PC-3 (cell line): ENCODE measurements around the gene SLC44A3. TPM values are rescaled to one million over a fixed set of nuclear protein-coding genes. Genes with fewer than 3 reads are reported as not detected.

Source experiments
- ATAC-seq: fragments of 200-7000 bp; cut with Tn5 transposase; 2 replicates; pipeline ENCODE4 v1.9.1; 2020; ENCODE audit warnings: mild to moderate bottlenecking, moderate library complexity
- BruUV-seq: library from RNA; stranded (reverse); fragments of 400-500 nt; replicated peaks from 2 replicates; lab custom pipeline; 2021; lab: Mats Ljungman, UMichigan
- CTCF ChIA-PET: fragments of 300-600 bp; sonication (Branson Sonifier 250); formaldehyde crosslinking; loops from one replicate; lab custom pipeline; 2022; ENCODE audit warnings: antibody characterized with exemption; lab: Charles Lee
- POLR2A ChIA-PET: fragments of 300-600 bp; sonication (Branson Sonifier 250); formaldehyde crosslinking; loops from one replicate; lab custom pipeline; 2022; ENCODE audit warnings: antibody characterized with exemption; ENCODE audit not compliant: unreplicated experiment; lab: Charles Lee
- DNase-seq: peaks from one replicate; pipeline ENCODE4 v3.0.0-alpha.2; 2015
- H2AFZ ChIP-seq: fragments of 300-600 bp; sonication (generic); 2 replicates; pipeline ENCODE4 v1.6.0; 2016; ENCODE audit warnings: antibody characterized with exemption, low read length
- H3F3A ChIP-seq: fragments of 300-600 bp; sonication (generic); one replicate; pipeline ENCODE4 v1.6.0; 2017; ENCODE audit warnings: antibody characterized with exemption, low read length, control low read depth, mild to moderate bottlenecking; ENCODE audit not compliant: unreplicated experiment
- H3K27ac ChIP-seq: fragments of 300-600 bp; sonication (generic); 2 replicates; pipeline ENCODE4 v1.5.1; 2016; ENCODE audit warnings: mild to moderate bottlenecking, low read length
- H3K27me3 ChIP-seq: fragments of 300-600 bp; sonication (generic); 2 replicates; pipeline ENCODE4 v1.6.1; 2016; ENCODE audit warnings: low read length, mixed read lengths
- H3K36me3 ChIP-seq: fragments of 300-600 bp; sonication (generic); 2 replicates; pipeline ENCODE4 v1.6.1; 2016; ENCODE audit warnings: low read depth, mixed run types, low read length, mixed read lengths
- H3K4me1 ChIP-seq: fragments of 300-600 bp; sonication (generic); 2 replicates; pipeline ENCODE4 v1.5.1; 2016; ENCODE audit warnings: low read length; ENCODE audit not compliant: insufficient read depth
- H3K4me2 ChIP-seq: fragments of 300-600 bp; sonication (generic); 2 replicates; pipeline ENCODE4 v1.6.0; 2016; ENCODE audit warnings: low read length
- H3K4me3 ChIP-seq: fragments of 300-600 bp; sonication (generic); 2 replicates; pipeline ENCODE4 v1.5.1; 2016; ENCODE audit warnings: mild to moderate bottlenecking, low read length, mixed read lengths
- H3K79me2 ChIP-seq: fragments of 300-600 bp; sonication (generic); 2 replicates; pipeline ENCODE4 v1.6.1; 2017; ENCODE audit warnings: low read length, mixed read lengths
- H3K9ac ChIP-seq: fragments of 300-600 bp; sonication (generic); 2 replicates; pipeline ENCODE4 v1.6.0; 2016; ENCODE audit warnings: mild to moderate bottlenecking, low read length
- H3K9me2 ChIP-seq: fragments of 300-600 bp; sonication (generic); replicated peaks from 2 replicates; pipeline ENCODE4 v1.6.1; 2016; ENCODE audit warnings: mixed run types, low read length, mixed read lengths
- H3K9me3 ChIP-seq: fragments of 300-600 bp; sonication (generic); 2 replicates; pipeline ENCODE4 v1.6.1; 2016; ENCODE audit warnings: low read length, mixed read lengths
- H4K20me1 ChIP-seq: fragments of 300-600 bp; sonication (generic); 2 replicates; pipeline ENCODE4 v1.6.1; 2016; ENCODE audit warnings: low read length, mixed read lengths
- EZH2 ChIP-seq: fragments of 300-600 bp; sonication (generic); IDR thresholded peaks from one replicate; pipeline ENCODE4 v1.6.1; 2017; ENCODE audit warnings: antibody characterized with exemption, mild to moderate bottlenecking, low read length; ENCODE audit not compliant: unreplicated experiment
- EZH2phosphoT487 ChIP-seq: fragments of 300-600 bp; sonication (generic); IDR thresholded peaks from 2 replicates; pipeline ENCODE4 v1.6.1; 2018; ENCODE audit warnings: mild to moderate bottlenecking, antibody characterized with exemption, low read length, borderline replicate concordance
- intact Hi-C: fragments of 100-400 bp; cut with micrococcal nuclease; formaldehyde crosslinking; loops from 2 replicates; pipeline ENCODE4 v1.9.0; 2023
- total RNA-seq: library from RNA; depleted of rRNA; stranded (reverse); fragments of >200 nt; gene quantifications from 2 replicates; pipeline ENCODE4 v1.2.3, GENCODE V29; 2014
- TF ChIP-seq, protein P1 (sequence below): fragments of 300-600 bp; sonication (generic); conservative IDR thresholded peaks from 2 replicates; pipeline ENCODE4 v1.5.1; 2017; ENCODE audit warnings: antibody characterized with exemption, low read depth, mild to moderate bottlenecking, low read length

The SLC44A3 gene
- total RNA-seq, 1 experiment from 2014 or later, result 9.2 TPM

DNA sequence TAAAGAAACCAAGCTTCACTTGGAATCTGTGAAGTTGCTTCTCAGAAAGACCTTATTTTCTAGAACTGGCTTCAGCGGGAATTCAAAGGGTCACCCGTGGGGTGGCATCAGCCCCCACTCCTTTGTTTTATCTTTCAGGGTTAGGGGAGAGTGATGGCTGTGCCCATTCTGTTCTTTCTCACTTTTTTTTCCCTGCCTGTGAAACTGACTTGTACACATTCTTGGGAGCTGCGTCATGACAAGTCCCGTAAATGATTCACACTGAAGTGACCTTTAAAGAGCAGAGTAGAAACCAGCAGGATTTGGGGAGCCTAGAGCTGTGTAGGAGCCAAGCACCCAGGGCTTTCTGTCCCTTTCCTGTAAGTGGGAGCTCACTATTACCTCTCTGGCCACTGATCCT, 43.8 kb downstream of the SLC44A3 start:
- H3K4me3 ChIP-seq, result peak overlapping the region; percentile 33

DNA sequence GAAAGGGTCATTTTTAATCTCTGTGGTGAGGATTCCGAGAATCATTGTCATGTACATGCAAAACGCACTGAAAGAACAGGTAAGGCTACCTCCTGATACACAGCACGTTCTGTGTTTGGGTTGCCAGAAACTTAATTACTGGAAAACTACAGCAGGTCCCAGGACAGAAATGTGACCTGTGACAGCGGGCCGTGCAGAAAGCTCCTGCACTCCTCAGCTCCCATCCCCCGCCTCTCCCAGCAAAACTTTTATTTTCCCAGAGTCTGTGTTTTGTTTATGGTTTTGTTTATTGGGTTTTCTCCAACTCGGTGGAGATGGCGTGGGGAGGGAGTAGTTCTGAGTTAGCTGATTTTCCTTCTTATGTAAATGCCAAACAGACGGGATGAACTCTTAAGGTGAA, 44.7 kb downstream of the SLC44A3 start:
- Histone ChIP-seq H3K27ac (peak overlapping the region; percentile 97), H3K9me2 (no peaks in the 10 kb centered on the region), H3K36me3 (no peaks in the 10 kb centered on the region), H2AFZ (no peak overlapping the region), H3F3A (peaks cover 5% of the 10 kb centered on the region), H3K4me3 (no peak overlapping the region), H3K4me1 (peaks cover 53% of the 10 kb centered on the region), H4K20me1 (no peaks in the 10 kb centered on the region), H3K9me3 (no peaks in the 10 kb centered on the region), H3K9ac (peak overlapping the region; percentile 80), H3K79me2 (no peaks in the 10 kb centered on the region), H3K4me2 (peak overlapping the region; percentile 80), H3K27me3 (no peaks in the 10 kb centered on the region)
- ChIA-PET CTCF (interaction anchor here (0.5 kb wide), 1 partner anchor 11 kb away, joined by 4 read pairs; no protein-coding TSS in a partner anchor), POLR2A (no interaction called here)
- intact Hi-C loops, result loop anchor here (1.0 kb wide), 1 partner anchor 10 kb away; no protein-coding TSS in a partner anchor
- BruUV-seq, result no TSS peak
- DNase-seq, result no peak
- TF ChIP-seq, protein P1, sequence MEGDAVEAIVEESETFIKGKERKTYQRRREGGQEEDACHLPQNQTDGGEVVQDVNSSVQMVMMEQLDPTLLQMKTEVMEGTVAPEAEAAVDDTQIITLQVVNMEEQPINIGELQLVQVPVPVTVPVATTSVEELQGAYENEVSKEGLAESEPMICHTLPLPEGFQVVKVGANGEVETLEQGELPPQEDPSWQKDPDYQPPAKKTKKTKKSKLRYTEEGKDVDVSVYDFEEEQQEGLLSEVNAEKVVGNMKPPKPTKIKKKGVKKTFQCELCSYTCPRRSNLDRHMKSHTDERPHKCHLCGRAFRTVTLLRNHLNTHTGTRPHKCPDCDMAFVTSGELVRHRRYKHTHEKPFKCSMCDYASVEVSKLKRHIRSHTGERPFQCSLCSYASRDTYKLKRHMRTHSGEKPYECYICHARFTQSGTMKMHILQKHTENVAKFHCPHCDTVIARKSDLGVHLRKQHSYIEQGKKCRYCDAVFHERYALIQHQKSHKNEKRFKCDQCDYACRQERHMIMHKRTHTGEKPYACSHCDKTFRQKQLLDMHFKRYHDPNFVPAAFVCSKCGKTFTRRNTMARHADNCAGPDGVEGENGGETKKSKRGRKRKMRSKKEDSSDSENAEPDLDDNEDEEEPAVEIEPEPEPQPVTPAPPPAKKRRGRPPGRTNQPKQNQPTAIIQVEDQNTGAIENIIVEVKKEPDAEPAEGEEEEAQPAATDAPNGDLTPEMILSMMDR, result no peak
- ATAC-seq, result no peak

More for the DNA sequence above, 43.8 kb downstream of the SLC44A3 start:
- TF ChIP-seq EZH2, result no peak
- TF ChIP-seq, protein P1, result no peak
- no peak for TF ChIP-seq EZH2phosphoT487
- H3K36me3 ChIP-seq, result no peaks in the 10 kb centered on the region
- BruUV-seq, result no TSS peak
- peak overlapping the region; percentile 80 for H3K4me2 ChIP-seq
- H3K9ac ChIP-seq, result peak overlapping the region; percentile 80
- no peaks in the 10 kb centered on the region for H3K27me3 ChIP-seq
- peak overlapping the region; percentile 97 for H3K27ac ChIP-seq
- intact Hi-C loops, result loop anchor here (1.0 kb wide), 1 partner anchor 9 kb away; no protein-coding TSS in a partner anchor
- H3K9me2 ChIP-seq, result no peaks in the 10 kb centered on the region
- no peaks in the 10 kb centered on the region for H3K79me2 ChIP-seq
- no peaks in the 10 kb centered on the region for H3K9me3 ChIP-seq
- H2AFZ ChIP-seq, result no peak overlapping the region
- DNase-seq (peak; percentile 89), ATAC-seq (peak; percentile 88)
- peaks cover 53% of the 10 kb centered on the region for H3K4me1 ChIP-seq
- peaks cover 5% of the 10 kb centered on the region for H3F3A ChIP-seq
- ChIA-PET POLR2A (interaction anchor here (0.5 kb wide), 1 partner anchor 208 kb away, joined by 3 read pairs; no protein-coding TSS in a partner anchor), CTCF (interaction anchor here (0.9 to 2.0 kb wide), 2 partner anchors 10 to 178 kb away, joined by 4 to 10 read pairs; no protein-coding TSS in a partner anchor)
- H4K20me1 ChIP-seq, result no peaks in the 10 kb centered on the region

DNA sequence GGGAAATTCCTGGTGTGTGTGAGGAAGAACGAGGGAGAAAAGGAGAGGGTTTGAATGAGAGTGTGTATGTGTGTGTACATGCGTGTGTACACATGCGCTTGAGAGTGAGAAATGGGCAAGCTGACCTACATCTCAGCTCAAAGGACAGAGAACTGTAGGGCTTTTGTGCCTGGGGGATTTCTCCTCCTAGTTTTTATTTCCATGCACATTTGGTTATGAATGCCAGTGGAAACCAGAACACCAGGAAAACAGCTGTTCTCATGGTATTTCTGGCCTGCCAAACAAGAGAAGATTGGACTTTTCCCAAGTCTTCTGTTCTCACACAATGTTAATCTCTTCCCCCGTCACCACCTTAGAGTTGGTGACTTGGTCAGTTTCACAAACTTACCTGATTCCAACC, 45.2 kb downstream of the SLC44A3 start:
- DNase-seq (peak; percentile 31), ATAC-seq (no peak)
- ChIA-PET CTCF (interaction anchor here (0.5 kb wide), 1 partner anchor 11 kb away, joined by 4 read pairs; no protein-coding TSS in a partner anchor), POLR2A (no interaction called here)
- Histone ChIP-seq H3K4me1 (peaks cover 53% of the 10 kb centered on the region), H3K9me2 (no peaks in the 10 kb centered on the region), H2AFZ (no peak overlapping the region), H3K27ac (peak overlapping the region; percentile 97), H3K9me3 (no peaks in the 10 kb centered on the region), H3K79me2 (no peaks in the 10 kb centered on the region), H3K27me3 (no peaks in the 10 kb centered on the region), H4K20me1 (no peaks in the 10 kb centered on the region), H3K4me3 (no peak overlapping the region), H3K9ac (no peak overlapping the region), H3K4me2 (peak overlapping the region; percentile 80; the same call in 1 of the 2 replicates), H3K36me3 (no peaks in the 10 kb centered on the region), H3F3A (peaks cover 5% of the 10 kb centered on the region)
- TF ChIP-seq, protein P1, result no peak
- TF ChIP-seq EZH2phosphoT487 (no peak), EZH2 (no peak)
- intact Hi-C loops, result no loop called here
- BruUV-seq, result no TSS peak
